ENCODE results near the gene EDN1. TPM values are rescaled to one million over a fixed set of nuclear protein-coding genes. Genes with fewer than 3 reads are reported as not detected.

Gene EDN1
- total and polyA plus RNA-seq, 9 of the 15 experiments (the other 6 are each of a cell fraction or from before 2014, with no cell fraction given): 0.03 to 0.06 TPM; not detected in 7

DNA sequence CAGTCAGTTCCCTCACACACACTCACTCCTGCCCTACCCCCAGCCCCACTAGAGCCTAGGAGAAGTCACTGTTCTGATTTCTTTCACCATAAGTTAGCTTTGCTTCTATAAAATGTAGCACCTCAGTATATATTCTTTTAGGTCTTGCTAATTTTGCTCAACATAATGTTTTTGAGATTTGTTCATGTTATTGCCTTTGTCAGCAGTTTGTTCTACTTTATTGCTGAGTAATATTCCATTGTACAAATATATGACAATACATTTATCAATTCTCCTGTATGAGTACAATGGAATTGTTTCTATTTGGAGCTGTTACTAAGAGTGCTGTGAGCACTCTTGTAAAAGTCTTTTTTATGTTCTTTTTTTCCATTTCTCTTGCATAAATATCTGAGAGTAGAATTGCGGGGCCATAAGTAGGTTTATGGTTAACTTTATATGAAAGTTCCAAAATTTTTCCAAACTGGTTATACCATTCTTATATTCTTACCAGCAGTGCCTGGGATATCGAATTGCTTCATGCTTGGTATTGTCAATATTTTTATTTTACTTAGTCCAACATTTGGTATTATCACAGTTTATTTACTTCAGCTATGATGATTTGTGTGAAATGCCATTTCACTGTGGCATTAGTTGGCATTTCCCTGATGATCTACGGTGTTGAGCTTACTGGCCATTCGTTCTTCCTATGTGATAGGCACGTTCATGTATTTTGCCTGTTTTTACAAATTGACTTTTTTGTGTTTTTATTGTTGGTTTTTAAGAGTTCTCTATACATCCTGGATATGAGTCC lies 25.3 kb downstream of the EDN1 start:
- ChIA-PET CTCF (ENCODE audit: low intra/inter-chr PET ratio) (no interaction called here), POLR2A (interaction anchor here (0.7 to 0.8 kb wide), 2 partner anchors 44 to 276 kb away, joined by 3 read pairs; no protein-coding TSS in a partner anchor)
- FAIRE-seq: peak; percentile 26
- ATAC-seq: no peak
- Histone ChIP-seq H3K36me3 (ENCODE audit: control insufficient read depth, insufficient read depth, low read length) (no peaks in the 10 kb centered on the region), H2AFZ (ENCODE audit: low read depth, low read length) (no peak overlapping the region), H3K27me3 (ENCODE audit: control insufficient read depth in 2 of 2, insufficient read depth in 2 of 2, low read length in 2 of 2) (0 out of 5 replicates have a peak, but pooled peaks cover 0 to 8% of the 10 kb centered on the region in 2 experiments), H3K4me1 (replicated peaks in 1 of 2; ENCODE audit: control insufficient read depth in 2 of 2, insufficient read depth in 2 of 2, low read length in 2 of 2) (no peaks in the 10 kb centered on the region), H3K9me1 (ENCODE audit: control insufficient read depth, insufficient read depth, low read length) (no peaks in the 10 kb centered on the region), H4K20me1 (replicated peaks; ENCODE audit: control insufficient read depth, insufficient read depth, low read length) (no peaks in the 10 kb centered on the region), H3K4me2 (ENCODE audit: insufficient read depth, low read length) (no peak overlapping the region), H3K27ac (ENCODE audit: extremely low read depth, low read depth, low read length) (no peak overlapping the region), H3K4me3 (no peak overlapping the region), H3K79me2 (ENCODE audit: control insufficient read depth, insufficient read depth, low read length) (no peaks in the 10 kb centered on the region), H3K9me3 (replicated peaks; ENCODE audit: control insufficient read depth, insufficient read depth, low read depth, low read length) (no peaks in the 10 kb centered on the region), H3K9ac (ENCODE audit: insufficient read depth in 1 of 2, low read depth in 2 of 2, low read length in 2 of 2) (no peak overlapping the region)
- BruUV-seq (replicated peaks): no TSS peak
- 0% methylated on average over 5 of the region's 5 CpGs for WGBS (ENCODE audit: insufficient coverage, low coverage, missing lambda C conversion rate)
- no peak for DNase-seq (ENCODE audit: extremely low read depth in 1 of 4, low spot score in 3 of 4)
- in situ Hi-C loops (cut with MboI): no loop called here
- TF ChIP-seq, protein P1, sequence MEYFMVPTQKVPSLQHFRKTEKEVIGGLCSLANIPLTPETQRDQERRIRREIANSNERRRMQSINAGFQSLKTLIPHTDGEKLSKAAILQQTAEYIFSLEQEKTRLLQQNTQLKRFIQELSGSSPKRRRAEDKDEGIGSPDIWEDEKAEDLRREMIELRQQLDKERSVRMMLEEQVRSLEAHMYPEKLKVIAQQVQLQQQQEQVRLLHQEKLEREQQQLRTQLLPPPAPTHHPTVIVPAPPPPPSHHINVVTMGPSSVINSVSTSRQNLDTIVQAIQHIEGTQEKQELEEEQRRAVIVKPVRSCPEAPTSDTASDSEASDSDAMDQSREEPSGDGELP (CRISPR knock-in tag; IDR thresholded peaks at IDR 0.05; ENCODE audit: borderline replicate concordance): no peak
- TF ChIP-seq MAFG (tag; conservative IDR thresholded peaks at IDR 0.05) (peak; percentile 40), BCOR (IDR thresholded peaks at IDR 0.05) (no peak), KDM4B (IDR thresholded peaks at IDR 0.05; ENCODE audit: borderline replicate concordance in 2 of 2, low read depth in 1 of 2) (no peak), ZNF316 (IDR thresholded peaks at IDR 0.05) (peak; percentile 85), HIVEP1 (CRISPR knock-in tag; IDR thresholded peaks at IDR 0.05) (no peak), MAFK (IDR thresholded peaks at IDR 0.05; ENCODE audit: low read length) (peak; percentile 49; the same call in 1 of the 2 replicates), MAFF (IDR thresholded peaks at IDR 0.05; ENCODE audit: low read length) (peak; percentile 66), ZNF785 (CRISPR knock-in tag; IDR thresholded peaks at IDR 0.05) (no peak), C11orf30 (IDR thresholded peaks at IDR 0.05; ENCODE audit: low read depth) (peak; percentile 40; the same call in 1 of the 2 replicates)
- TF ChIP-seq, protein P2, sequence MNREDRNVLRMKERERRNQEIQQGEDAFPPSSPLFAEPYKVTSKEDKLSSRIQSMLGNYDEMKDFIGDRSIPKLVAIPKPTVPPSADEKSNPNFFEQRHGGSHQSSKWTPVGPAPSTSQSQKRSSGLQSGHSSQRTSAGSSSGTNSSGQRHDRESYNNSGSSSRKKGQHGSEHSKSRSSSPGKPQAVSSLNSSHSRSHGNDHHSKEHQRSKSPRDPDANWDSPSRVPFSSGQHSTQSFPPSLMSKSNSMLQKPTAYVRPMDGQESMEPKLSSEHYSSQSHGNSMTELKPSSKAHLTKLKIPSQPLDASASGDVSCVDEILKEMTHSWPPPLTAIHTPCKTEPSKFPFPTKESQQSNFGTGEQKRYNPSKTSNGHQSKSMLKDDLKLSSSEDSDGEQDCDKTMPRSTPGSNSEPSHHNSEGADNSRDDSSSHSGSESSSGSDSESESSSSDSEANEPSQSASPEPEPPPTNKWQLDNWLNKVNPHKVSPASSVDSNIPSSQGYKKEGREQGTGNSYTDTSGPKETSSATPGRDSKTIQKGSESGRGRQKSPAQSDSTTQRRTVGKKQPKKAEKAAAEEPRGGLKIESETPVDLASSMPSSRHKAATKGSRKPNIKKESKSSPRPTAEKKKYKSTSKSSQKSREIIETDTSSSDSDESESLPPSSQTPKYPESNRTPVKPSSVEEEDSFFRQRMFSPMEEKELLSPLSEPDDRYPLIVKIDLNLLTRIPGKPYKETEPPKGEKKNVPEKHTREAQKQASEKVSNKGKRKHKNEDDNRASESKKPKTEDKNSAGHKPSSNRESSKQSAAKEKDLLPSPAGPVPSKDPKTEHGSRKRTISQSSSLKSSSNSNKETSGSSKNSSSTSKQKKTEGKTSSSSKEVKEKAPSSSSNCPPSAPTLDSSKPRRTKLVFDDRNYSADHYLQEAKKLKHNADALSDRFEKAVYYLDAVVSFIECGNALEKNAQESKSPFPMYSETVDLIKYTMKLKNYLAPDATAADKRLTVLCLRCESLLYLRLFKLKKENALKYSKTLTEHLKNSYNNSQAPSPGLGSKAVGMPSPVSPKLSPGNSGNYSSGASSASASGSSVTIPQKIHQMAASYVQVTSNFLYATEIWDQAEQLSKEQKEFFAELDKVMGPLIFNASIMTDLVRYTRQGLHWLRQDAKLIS (CRISPR knock-in tag; IDR thresholded peaks at IDR 0.05): no peak
- intact Hi-C loops (cut with micrococcal nuclease): no loop called here
